Endothelial cell of umbilical vein (primary cell): Measurements from ENCODE around the gene CLEC18A. TPM values are rescaled to one million over a fixed set of nuclear protein-coding genes. Genes with fewer than 3 reads are reported as not detected.
"Not testable (repeated sequence)": the region's sequence is repeated elsewhere in the genome, so short reads cannot be mapped to it uniquely, and the experiment has no call there.

Experiments used
- BruUV-seq: library from RNA; stranded (reverse); fragments of 400-500 nt; replicated peaks from 2 replicates; lab custom pipeline; 2021; lab: Mats Ljungman, UMichigan
- CTCF ChIA-PET: fragments of 300-600, 350-600 bp; sonication (Branson Sonifier 250); formaldehyde crosslinking; loops from one replicate; lab custom pipeline; 2021; ENCODE audit warnings: antibody characterized with exemption, inconsistent platforms; lab: Charles Lee
- POLR2A ChIA-PET: fragments of 300-600, 350-600 bp; sonication (Branson Sonifier 250); formaldehyde crosslinking; loops from one replicate; lab custom pipeline; 2021; ENCODE audit warnings: antibody characterized with exemption, inconsistent platforms; lab: Charles Lee
- DNase-seq: peaks from one replicate; pipeline ENCODE4 v3.0.0-alpha.2; 2011; ENCODE audit warnings: low read depth, low spot score
- FAIRE-seq: peaks from 2 replicates; lab custom pipeline; 2011; peaks lifted over from hg19 to GRCh38; lab: Jason Lieb, UNC
- H2AFZ ChIP-seq: 2 replicates; pipeline ENCODE4 v1.6.0; 2012; ENCODE audit warnings: low read depth, low read length, control low read depth, inconsistent platforms
- H3K27ac ChIP-seq: 2 replicates; pipeline ENCODE4 v1.5.1; 2011; ENCODE audit warnings: low read depth, mild to moderate bottlenecking, control low read depth, low read length, moderate library complexity; ENCODE audit not compliant: insufficient read depth
- H3K27me3 ChIP-seq, 2 experiments: 2 replicates each; pipeline versions ENCODE4 v1.6.0 to v1.6.1; 2011; ENCODE audit warnings: low read length in 2 of 2, mixed read lengths in 1 of 2; ENCODE audit not compliant: control insufficient read depth in 2 of 2, insufficient read depth in 2 of 2
- H3K36me3 ChIP-seq, 2 experiments: 2 replicates in 1 of 2; 3 replicates in 1 of 2; pipeline ENCODE4 v1.5.1; 2011; ENCODE audit warnings: low read length in 2 of 2, mild to moderate bottlenecking in 1 of 2, moderate library complexity in 1 of 2; ENCODE audit not compliant: control insufficient read depth in 2 of 2, insufficient read depth in 2 of 2; ENCODE audit errors: extremely low read depth in 1 of 2
- H3K4me1 ChIP-seq: 3 replicates; pipeline ENCODE4 v1.5.1; 2011; ENCODE audit warnings: mild to moderate bottlenecking, low read length; ENCODE audit not compliant: control insufficient read depth, insufficient read depth; ENCODE audit errors: extremely low read depth
- H3K4me2 ChIP-seq: 2 replicates; pipeline ENCODE4 v1.6.1; 2011; ENCODE audit warnings: low read length, control low read depth, mixed read lengths; ENCODE audit not compliant: insufficient read depth
- H3K4me3 ChIP-seq, 3 experiments: fragments of 200-600 bp in 1 of 3; sonication (generic), shearing (Covaris generic) in 1 of 3; replicated peaks in 1 of 3; 2 replicates each; pipeline ENCODE4 v1.5.1; 2011 to 2016; ENCODE audit warnings: control low read depth in 3 of 3, low read length in 3 of 3, mild to moderate bottlenecking in 2 of 3, inconsistent platforms in 1 of 3, low read depth in 1 of 3, moderate library complexity in 1 of 3; ENCODE audit not compliant: insufficient read depth in 1 of 3
- H3K79me2 ChIP-seq: 2 replicates; pipeline ENCODE4 v1.6.0; 2012; ENCODE audit warnings: low read length, inconsistent platforms; ENCODE audit not compliant: control insufficient read depth, insufficient read depth
- H3K9ac ChIP-seq: replicated peaks from 2 replicates; pipeline ENCODE3; 2011; ENCODE audit warnings: low read length, control low read depth; ENCODE audit not compliant: insufficient read depth; ENCODE audit errors: extremely low read depth
- H3K9me1 ChIP-seq: replicated peaks from 3 replicates; pipeline ENCODE4 v1.6.0; 2011; ENCODE audit warnings: mild to moderate bottlenecking, low read length; ENCODE audit not compliant: control insufficient read depth, insufficient read depth; ENCODE audit errors: extremely low read depth
- H3K9me3 ChIP-seq: replicated peaks from 2 replicates; pipeline ENCODE4 v1.5.1; 2012; ENCODE audit warnings: low read length, inconsistent platforms; ENCODE audit not compliant: control insufficient read depth, insufficient read depth
- H4K20me1 ChIP-seq: replicated peaks from 2 replicates; pipeline ENCODE3; 2011; ENCODE audit warnings: mild to moderate bottlenecking, low read length; ENCODE audit not compliant: control insufficient read depth, insufficient read depth; ENCODE audit errors: extremely low read depth
- dilution Hi-C: fragments of 300-500 bp; cut with MboI; formaldehyde crosslinking; loops from one replicate; pipeline ENCODE4 v1.15.0; 2019; ENCODE audit warnings: low sequenced_read_pairs; ENCODE audit not compliant: extremely low pct_ligation_motif_present
- intact Hi-C: fragments of 100-400 bp; cut with micrococcal nuclease; formaldehyde crosslinking; loops from one replicate; pipeline ENCODE4 v1.10.0; 2022
- microRNA counts: library from miRNA; unstranded; fragments of <30 nt; microRNA quantifications from one replicate; lab custom pipeline; 2016
- microRNA-seq: library from miRNA; unstranded; fragments of <30 nt; microRNA quantifications from one replicate; pipeline ENCODE4 v1.2.0, GENCODE V29; 2021; ENCODE audit warnings: borderline number of aligned reads, borderline replicate concordance
- polyA plus RNA-seq, 4 experiments: library from polyadenylated mRNA; depleted of rRNA in 3 of 4; stranded (reverse) in 3 of 4; unstranded in 1 of 4; fragments of >200 nt; gene quantifications; 2 replicates each; pipeline versions ENCODE4 v1.2.1 to v1.2.3, GENCODE V29; 2011 to 2012; ENCODE audit warnings: missing spikeins in 1 of 4
- small RNA-seq: library from RNA; depleted of rRNA; stranded (forward); fragments of <200 nt; gene quantifications from one replicate; pipeline ENCODE3, GENCODE V24; 2012; ENCODE audit warnings: low replicate concordance, low read depth; ENCODE audit not compliant: insufficient read depth, insufficient read length
- total RNA-seq: library from RNA; stranded (reverse); gene quantifications from 2 replicates; pipeline ENCODE4 v1.2.3, GENCODE V29; 2021

CLEC18A gene
- total and polyA plus RNA-seq, 2 donors (not counting 3 experiments of a cell fraction or from before 2014, with no cell fraction given), result 0.35 to 0.51 TPM

DNA sequence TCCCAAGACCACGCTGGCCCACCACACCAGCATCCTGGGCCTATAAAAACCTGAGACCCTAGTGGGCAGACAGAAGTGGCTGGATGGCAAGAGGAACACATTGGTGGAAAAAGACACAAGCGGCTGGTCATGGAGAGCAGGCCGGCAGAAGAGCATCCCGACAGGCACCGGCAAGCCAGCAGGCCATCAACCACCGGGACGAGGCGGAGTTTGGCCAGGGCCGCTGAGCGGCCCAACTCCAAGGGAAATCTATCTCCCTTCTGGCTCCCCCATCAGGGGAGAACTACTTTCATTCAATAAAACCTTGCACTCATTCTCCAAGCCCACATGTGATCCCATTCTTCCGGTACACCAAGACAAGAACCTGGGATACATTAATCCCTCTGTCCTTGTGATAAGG lies 61.8 kb downstream of the CLEC18A start:
- H3K9me3 ChIP-seq, DNase-seq, H3K9me1 ChIP-seq: not testable (repeated sequence)

More for the DNA sequence above, 61.8 kb downstream of the CLEC18A start:
- H2AFZ ChIP-seq, H3K79me2 ChIP-seq, CTCF ChIA-PET, H3K27me3 ChIP-seq, intact Hi-C loops, H4K20me1 ChIP-seq, H3K4me3 ChIP-seq, H3K9ac ChIP-seq, dilution Hi-C loops, POLR2A ChIA-PET, H3K36me3 ChIP-seq, H3K4me2 ChIP-seq, BruUV-seq, H3K27ac ChIP-seq, FAIRE-seq: not testable (repeated sequence)
- peaks cover 11% of the 10 kb centered on the region for H3K4me1 ChIP-seq

MicroRNAs encoded within 50 kb of the gene (microRNA counts, 767-probe panel; counts per million panel counts)
- microRNA hsa-miR-140-3p (lab: Ali Mortazavi, UCI), result 723 counts per million, percentile 96 among the panel's probes with 10 or more counts
- microRNA hsa-miR-140-5p (lab: Ali Mortazavi, UCI), result 723 counts per million, percentile 96 among the panel's probes with 10 or more counts

Small RNAs within 50 kb of the gene (microRNA-seq; reads per million reads assigned to microRNA genes)
- gene MIR140, result 2,121 reads per million, percentile 89 among the genes with 10 or more reads in this experiment

Small RNAs within 50 kb of the gene (small RNA-seq; reads per million reads assigned to genes)
- gene AC026468.1 (not detected), gene MIR140 (15.3 reads per million, percentile 73 among the genes with 10 or more reads in this experiment)

Other genes starting within 250 kb of the CLEC18A start
- gene NQO1, start 224.8 kb upstream of the CLEC18A start, total RNA-seq, result 301 and 345 TPM in 2 replicates
- 257 and 273 TPM in 2 replicates for gene NQO1, start 224.8 kb upstream of the CLEC18A start, polyA plus RNA-seq
- 58.6 and 65.4 TPM in 2 replicates for gene NOB1, start 196.4 kb upstream of the CLEC18A start, total RNA-seq
- 65.0 and 66.5 TPM in 2 replicates for gene NOB1, start 196.4 kb upstream of the CLEC18A start, polyA plus RNA-seq
- 43.0 and 44.9 TPM in 2 replicates for gene WWP2, start 189.0 kb upstream of the CLEC18A start, total RNA-seq
- gene WWP2, start 189.0 kb upstream of the CLEC18A start, polyA plus RNA-seq, result 17.9 and 22.4 TPM in 2 replicates
- 22.0 and 26.4 TPM in 2 replicates for gene PDPR, start 163.0 kb downstream of the CLEC18A start, total RNA-seq
- gene PDPR, start 163.0 kb downstream of the CLEC18A start, polyA plus RNA-seq, result 26.9 and 29.9 TPM in 2 replicates
- 0.42 TPM in 1 of 2 replicates, not detected in the other for gene CLEC18C, start 222.5 kb downstream of the CLEC18A start, total RNA-seq
- gene CLEC18C, start 222.5 kb downstream of the CLEC18A start, polyA plus RNA-seq, result 0.06 TPM in 1 of 2 replicates, not detected in the other